GM15510 (cell line): Measurements from ENCODE around the gene GLT1D1.

Experiments used
- POLR2A ChIP-seq: IDR thresholded peaks from 3 replicates; pipeline ENCODE4 v1.6.1; 2011; ENCODE audit warnings: borderline replicate concordance; ENCODE audit not compliant: insufficient read length; ENCODE audit errors: extremely low read depth

The GLT1D1 gene

DNA sequence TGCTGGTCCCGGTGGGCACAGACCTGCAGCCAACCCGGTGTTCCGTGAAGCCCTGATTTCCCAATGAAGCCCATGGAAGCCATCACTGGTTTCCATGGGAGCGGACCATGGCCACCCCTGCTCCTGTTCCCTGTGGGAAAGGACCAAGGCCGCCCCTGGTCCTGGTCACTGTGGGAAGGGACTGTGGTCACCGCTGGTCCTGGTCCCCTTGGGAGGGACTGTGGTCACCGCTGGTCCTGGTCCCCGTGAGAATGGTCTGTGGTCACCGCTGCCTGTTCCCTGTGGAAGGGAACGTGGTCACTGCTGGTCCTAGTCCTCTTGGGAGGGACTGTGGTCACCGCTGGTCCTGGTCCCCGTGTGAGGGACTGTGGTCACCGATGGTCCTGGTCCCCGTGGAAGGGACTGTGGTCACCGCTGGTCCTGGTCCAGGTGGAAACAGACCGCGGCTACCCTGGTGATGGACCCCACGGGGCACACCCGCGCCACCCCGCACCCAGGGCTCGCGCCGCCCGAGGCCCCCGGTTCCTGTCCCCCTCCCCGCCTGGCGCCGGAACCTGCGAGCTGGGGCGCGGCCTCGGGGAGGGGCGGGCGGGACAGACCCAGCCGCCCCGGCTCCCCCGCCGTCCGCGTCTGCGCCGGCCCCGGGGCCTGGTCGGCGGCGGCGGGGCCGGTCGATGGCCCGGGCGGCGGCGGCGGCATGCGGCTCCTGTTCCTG is at the start of gene GLT1D1:
Gene GLT1D1, plus strand, starts transcription at position 594 of the 715 bp plus-strand sequence. Its CDS starts 104 bp downstream, at position 698.
- TF ChIP-seq POLR2A: no peak

DNA sequence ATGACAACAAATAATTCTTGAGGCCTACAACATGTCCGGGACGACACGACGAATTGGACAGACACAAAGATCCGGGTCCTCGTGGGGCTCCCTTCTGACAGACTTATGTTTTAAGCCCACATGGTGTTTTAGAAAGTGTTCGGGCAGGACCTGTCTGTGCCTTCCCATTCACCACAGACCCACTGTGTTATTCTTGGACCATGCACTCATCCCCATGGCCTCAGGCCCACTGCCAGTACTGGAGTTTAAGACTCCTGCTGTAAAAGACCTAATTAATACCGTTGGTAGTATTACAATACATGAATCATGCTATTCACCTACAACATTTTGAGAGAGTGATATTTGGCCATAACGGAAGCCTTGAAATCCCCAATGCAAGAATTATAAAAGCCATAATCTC is 49.5 kb upstream of the GLT1D1 start:
- no peak for TF ChIP-seq POLR2A

- TF ChIP-seq POLR2A: no peak
Measured at GRCh38 chr12:128804762-128805161, 48.5 kb upstream of the GLT1D1 start.

DNA sequence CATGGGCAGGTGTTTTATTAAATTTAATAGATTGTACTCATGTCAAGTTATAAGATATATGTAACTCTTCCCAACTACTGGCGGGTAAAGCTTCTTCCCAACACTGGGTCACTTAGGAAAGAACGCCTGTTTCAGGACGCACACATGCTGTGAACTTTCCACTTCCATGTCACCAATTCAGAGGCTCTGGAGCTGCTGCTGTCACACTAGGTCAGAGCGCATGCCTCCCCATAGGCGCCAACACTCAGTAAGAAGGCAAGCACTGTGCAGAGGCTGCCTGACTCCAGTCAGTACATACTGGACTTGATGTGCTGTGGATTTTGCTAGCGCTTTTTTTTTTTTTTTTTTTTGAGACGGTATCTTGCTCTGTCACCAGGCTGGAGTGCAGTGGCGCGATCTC is 46.7 kb upstream of the GLT1D1 start:
- TF ChIP-seq POLR2A: no peak

DNA sequence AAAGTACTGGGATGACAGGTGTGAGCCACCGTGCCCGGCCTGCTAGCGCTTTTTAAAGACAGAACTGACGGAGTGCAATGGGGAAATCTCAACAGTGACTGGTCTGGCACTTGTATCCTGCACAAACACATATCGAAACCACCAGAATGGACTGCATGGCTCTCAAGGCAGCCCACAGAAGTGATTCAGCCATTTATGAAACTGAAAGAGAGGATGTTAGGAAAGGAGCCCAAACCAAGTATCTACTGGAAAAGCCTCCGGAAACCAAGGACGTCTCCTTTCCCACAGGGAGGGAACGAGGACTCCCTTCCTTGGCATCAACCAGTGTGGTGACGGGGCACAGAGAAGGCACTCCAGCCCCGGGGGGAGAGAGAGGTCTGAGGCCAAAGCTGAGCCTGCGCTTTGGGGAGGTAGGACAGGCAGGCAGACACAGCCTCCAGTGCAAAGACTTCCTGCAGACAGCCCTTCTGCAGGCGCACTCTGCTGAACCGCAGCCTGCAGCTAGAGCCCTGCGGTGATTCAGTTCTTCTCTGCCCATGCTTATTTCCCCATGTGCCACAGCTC is 46.0 kb upstream of the GLT1D1 start:
- no peak for TF ChIP-seq POLR2A

DNA sequence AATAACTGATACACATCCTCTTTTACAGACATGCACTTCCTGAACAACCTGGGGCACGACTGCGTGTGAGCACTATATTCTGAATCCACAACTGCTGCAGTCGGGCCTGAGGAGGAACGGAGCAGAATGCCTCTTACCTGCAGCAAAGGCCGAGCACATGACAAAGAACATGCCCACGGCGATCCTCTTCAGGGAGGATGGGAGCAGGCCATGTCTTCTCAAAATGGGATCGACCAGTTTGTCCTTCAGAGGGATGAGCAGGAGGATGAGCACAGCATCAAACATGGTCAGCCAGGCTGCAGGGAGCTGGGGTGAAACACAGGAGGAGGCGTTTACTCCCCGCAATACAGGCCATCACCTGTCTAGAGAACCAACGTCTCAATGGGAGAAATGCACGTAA is 44.6 kb upstream of the GLT1D1 start:
- TF ChIP-seq POLR2A: no peak

GRCh38 chr12:128810182-128811127 is 42.8 kb upstream of the GLT1D1 start:
- no peak for TF ChIP-seq POLR2A

DNA sequence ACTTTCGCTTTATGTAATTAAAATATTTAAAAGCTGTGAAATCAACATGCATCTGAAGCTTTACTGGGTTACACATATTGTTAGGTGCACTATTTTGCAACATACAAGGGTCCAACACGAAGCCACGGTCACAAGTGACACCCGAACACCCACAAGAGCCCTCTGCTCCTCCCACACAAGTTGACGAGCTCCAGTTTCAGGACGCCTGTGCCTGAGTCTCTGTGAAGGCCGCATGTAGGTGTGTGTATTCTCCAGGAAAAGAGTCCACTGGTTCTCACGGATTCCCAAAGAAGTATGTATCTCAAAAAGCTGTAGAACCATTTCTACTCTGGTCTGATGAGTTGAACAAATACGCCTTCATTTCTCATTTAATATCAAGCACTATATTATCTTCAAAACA is 41.5 kb upstream of the GLT1D1 start:
- TF ChIP-seq POLR2A: no peak

DNA sequence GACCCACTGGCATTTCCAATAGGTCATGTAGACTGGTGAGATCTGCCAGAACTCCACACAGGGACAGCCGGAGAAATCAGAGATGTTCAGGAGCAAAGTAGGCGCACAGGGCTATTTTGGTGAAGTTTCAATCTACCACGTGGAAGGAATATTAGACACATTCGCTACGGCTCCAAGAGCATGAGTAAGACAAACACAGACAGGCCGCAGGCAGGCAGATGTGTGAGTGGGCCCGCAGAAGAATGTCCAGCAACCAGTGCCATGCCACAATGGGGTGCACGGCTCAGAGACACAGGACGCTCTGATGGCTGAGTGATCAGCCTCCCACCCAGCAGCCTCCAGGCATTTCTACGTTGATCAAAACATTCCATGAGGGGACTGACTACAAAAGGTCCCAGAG is 39.9 kb upstream of the GLT1D1 start:
- TF ChIP-seq POLR2A: no peak

DNA sequence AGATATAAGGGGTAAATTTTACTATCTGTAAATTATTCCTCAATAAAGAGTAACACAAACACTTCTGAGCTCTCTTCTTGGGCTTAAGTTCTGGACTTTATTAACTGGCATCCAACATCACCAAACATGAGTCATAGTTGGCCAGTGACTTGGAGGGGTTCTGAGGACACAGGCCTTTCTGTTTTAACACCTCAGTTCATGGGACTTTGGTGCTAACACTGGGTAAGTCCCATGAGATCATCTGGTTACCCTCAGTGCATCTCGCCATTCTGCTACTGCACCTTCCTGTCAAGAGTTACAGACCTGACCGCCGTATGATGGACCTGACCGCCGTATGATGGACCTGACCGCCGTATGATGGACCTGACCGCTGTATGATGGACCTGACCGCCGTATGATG is 39.4 kb upstream of the GLT1D1 start:
- TF ChIP-seq POLR2A: no peak

DNA sequence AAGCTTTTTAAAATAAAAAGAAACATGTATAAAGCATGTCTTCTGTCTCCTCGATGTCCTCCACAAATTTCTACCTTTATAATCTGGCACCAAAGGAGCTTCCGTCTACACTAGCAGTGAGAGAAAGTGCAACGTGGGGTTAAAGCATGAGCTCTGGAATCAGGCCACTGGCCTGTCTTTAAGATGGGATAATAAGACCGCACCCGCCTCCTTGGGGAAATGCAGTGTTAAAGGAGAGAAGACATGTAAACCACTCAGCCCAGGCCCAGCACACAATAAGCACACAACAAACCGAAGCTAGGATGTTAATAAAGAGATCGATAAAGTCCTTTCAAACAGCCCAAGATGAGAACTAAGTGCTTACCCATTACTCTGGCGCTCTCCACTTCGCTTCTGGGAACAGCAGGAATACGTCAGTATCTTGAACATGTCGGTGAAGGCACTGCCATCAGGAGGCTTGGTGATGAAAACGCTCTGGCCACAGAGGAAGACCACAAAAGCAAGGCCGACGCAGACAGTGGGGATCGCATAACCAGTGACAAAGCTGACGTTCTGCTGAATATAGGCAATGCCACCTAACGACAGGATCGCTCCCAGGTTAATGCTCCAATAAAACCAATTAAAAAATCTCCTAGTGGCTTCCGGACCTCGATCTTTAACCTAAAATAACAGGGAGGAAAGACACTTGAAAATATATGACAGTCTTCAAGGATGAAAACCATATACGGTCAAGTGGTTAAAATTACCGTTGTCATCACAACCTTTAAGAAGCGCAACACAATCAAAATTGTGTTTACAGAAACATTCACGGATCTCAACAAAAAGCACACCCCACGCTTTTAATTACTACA is 38.6 kb upstream of the GLT1D1 start:
- TF ChIP-seq POLR2A: no peak

GRCh38 chr12:128815779-128816642 is 37.3 kb upstream of the GLT1D1 start:
- TF ChIP-seq POLR2A: no peak

GRCh38 chr12:128816643-128816920 is 36.7 kb upstream of the GLT1D1 start:
- TF ChIP-seq POLR2A: no peak
